ENCODE measurements around the gene FERMT1.
"Not testable (repeated sequence)": the region's sequence is repeated elsewhere in the genome, so short reads cannot be mapped to it uniquely, and the experiment has no call there.

DNA sequence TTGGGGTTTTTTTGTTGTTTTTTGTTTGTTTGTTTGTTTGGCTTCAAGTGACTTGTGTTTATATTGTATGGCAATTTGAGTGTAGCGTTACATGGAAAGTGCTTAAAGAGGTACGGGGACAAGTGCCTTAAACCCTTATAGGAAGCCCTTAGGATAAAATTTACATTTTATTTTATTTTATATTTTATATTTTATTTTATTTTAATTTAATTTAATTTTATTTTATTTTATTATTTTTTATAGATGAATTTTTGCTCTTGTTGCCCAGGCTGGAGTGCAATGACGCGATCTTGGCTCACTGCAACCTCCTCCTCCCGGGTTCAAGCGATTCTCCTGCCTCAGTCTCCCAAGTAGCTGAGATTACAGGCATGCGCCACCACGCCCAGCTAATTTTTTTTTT lies 89.9 kb downstream of the FERMT1 start:
- TF ChIP-seq, protein P1, sequence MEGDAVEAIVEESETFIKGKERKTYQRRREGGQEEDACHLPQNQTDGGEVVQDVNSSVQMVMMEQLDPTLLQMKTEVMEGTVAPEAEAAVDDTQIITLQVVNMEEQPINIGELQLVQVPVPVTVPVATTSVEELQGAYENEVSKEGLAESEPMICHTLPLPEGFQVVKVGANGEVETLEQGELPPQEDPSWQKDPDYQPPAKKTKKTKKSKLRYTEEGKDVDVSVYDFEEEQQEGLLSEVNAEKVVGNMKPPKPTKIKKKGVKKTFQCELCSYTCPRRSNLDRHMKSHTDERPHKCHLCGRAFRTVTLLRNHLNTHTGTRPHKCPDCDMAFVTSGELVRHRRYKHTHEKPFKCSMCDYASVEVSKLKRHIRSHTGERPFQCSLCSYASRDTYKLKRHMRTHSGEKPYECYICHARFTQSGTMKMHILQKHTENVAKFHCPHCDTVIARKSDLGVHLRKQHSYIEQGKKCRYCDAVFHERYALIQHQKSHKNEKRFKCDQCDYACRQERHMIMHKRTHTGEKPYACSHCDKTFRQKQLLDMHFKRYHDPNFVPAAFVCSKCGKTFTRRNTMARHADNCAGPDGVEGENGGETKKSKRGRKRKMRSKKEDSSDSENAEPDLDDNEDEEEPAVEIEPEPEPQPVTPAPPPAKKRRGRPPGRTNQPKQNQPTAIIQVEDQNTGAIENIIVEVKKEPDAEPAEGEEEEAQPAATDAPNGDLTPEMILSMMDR (IDR thresholded peaks at IDR 0.05), result not testable (repeated sequence)
- TF ChIP-seq POLR2A (IDR thresholded peaks at IDR 0.05), result not testable (repeated sequence)
